ENCODE results near the gene CALR. TPM values are rescaled to one million over a fixed set of nuclear protein-coding genes. Genes with fewer than 3 reads are reported as not detected.

Gene CALR
- 211 TPM for total RNA-seq

DNA sequence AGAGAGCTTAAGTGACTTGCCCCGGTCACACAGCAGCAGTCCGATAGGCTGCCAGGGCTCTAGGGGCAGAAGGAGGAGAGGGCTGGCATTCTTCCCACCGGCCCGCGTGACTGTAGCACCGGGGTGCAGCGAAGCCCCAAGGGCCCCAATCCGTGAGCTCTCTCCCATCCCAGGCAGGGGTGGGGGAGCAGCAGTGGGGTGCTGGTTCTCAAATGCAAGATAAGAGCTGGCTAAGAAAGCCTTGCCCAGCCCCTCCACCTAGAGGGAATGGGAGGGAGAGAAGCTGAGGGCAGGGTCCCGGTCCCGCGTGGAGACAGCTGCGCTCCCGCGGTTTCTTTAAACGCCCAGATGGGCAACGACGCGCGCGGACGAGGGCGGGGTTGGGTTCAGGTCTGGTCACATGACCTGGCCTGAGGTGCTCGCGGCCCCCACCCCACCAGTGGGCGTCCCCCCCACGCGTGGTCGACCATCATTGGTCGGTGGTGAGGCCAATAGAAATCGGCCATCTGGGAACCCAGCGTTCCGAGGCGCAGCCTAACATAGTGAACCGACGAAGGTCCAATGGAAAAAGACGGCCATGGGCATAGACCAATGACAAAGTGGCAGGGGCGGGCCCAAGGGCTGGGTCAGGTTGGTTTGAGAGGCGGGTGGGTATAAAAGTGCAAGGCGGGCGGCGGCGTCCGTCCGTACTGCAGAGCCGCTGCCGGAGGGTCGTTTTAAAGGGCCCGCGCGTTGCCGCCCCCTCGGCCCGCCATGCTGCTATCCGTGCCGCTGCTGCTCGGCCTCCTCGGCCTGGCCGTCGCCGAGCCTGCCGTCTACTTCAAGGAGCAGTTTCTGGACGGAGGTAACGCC is at the start of gene CALR:
Gene CALR (plus strand): TSS at position 683 of the 852 bp plus-strand sequence. CDS start 71 bp downstream, at position 754.

DNA sequence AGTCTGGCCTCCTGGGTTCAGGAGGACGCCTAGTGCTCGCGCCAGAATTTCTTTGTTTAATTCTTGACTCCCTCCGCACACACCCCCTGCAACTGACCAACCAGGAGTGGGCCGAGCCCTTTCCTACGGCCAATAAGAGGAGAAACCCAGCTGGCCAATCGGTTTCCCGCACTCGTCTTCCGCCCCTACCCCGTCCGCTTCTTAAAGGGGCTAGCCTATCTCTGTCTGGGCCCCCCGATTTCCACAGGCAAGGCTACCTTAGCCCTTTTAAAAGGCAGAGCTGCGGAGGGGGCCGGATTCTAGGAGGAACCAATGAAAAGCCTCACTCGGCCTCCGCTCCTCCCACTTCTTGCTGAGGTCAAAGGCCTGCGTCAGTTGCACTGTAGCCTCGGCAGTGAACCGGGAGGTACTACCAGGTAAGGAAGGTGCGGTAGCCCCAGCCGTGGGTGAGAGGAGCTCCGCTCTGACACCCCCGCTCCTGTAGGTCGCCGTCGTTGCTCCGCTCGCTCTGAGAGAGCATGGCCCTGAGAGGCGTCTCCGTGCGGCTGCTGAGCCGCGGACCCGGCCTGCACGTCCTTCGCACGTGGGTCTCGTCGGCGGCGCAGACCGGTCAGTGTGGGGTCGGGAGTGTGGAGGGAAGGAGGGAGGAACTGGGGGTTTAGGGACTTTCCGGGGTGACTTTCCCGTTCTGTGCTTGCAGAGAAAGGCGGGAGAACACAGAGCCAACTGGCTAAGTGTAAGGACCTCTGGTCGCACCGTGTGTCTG is 47.4 kb upstream of the CALR start, which contains the start of gene GCDH:
Gene GCDH (plus strand): TSS at position 374 of the 766 bp plus-strand sequence. CDS start 145 bp downstream, at position 519.

DNA sequence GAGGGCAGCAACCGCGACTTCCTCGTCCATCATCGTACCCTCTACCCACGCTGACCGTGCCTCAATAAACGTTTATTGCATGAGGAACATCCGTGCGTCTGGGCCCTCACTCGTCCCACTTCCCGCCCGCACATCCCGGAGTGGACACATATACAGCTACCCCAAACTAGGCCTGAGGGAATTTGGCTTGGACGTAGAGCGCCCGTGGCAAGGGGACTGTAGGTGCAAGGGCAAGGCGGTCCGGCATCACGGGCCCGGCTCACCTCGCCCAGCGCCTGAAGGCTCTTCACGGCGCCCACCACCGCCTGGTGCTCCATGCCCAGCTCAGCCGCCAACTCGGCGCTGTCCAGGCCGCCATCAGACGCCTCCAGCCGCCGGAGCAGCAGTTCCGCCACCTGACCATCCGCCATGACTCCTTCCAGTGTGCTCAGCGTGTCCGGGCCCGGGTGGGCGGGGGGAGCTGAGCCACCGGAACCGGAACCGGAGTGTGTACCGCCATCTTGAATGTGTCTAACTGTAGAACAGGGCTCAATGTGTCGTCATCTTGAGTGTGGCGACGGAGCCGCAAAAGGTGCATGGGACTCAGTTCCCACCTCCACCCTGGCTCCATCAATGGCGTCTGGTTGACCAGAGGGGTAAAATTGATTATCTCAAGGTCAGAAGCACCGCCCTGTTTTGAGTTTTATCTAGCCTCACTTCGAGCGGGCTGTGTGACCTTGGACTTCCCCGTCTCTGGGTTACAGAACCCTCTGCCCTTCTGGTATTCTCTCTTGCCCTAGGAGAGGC is 4.9 kb upstream of the CALR start, which contains the start of gene FARSA:
Gene FARSA (minus strand): TSS at position 425 of the 786 bp plus-strand sequence. CDS start 15 bp downstream, at position 410.

DNA sequence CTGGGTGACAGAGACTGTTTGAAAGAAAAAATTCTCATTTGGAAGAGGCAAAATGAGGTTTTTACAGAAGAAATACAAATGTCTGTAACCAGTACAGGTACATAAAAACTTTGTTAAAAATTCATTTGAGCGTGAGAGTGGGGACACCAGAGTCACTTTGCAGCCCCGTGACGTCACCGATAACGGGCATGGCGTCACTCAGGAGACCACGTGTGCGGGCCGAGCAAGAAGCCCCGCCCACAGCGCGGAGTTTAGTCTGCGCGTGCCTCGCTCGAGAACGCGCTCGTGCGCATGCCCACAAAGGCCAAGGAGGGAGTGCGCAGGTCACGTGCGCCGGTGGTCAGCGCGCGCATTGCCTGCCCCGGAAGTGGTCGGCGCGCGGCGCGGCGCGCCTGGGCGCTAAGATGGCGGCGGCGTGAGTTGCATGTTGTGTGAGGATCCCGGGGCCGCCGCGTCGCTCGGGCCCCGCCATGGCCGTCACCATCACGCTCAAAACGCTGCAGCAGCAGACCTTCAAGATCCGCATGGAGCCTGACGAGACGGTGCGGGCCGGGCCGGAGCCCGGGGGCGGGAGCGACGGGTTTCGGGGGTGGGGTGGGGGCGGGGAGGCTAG is 7.2 kb downstream of the CALR start, which contains the start of gene RAD23A:
Gene RAD23A (plus strand): TSS at position 384 of the 613 bp plus-strand sequence. CDS start 87 bp downstream, at position 471.

DNA sequence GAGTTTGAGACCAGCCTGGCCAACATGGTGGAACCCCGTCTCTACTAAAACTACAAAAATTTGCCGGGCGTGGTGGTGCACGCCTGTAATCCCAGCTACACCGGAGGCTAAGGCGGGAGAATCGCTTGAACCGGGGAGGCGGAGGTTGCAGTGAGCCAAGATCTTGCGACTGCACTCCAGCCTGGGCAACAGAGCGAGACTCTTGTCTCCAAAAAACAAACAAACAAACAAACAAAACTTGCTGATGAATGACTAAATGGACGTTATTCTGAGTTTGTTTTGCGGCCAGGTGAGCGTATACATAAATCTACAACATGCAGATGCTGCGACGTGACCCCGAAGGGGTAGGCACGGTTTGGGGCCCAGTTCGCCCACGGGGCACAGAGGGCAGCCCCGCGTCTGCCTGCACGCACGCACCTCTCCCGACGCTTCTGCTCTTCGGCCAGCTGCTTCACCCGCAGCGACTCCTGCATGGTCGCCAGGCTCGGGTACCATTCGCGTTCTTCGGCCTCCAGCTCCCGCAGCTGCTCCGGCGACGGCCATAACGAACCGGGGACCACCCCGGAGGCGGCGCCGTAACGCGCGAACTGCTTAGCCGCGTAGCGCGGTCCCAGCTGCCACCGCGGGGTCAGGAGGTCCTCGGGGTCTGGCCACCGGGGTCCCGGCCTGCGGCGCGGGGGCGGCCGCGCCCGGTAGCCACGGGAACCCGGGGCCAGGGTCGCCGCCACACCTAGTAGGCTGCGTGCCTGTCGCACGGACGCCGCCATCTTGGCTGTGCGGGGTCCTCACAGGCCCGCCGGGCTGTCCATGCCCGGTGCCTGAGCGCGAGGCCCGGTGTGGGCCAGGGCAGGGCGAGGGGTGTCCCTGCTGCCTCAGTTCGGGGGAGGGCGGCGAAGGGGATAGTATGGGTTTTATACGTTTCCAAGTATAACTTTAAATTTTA is 18.3 kb downstream of the CALR start, which contains the start of gene GADD45GIP1:
Gene GADD45GIP1 (minus strand): TSS at position 778 of the 943 bp plus-strand sequence. CDS start 11 bp downstream, at position 767.

DNA sequence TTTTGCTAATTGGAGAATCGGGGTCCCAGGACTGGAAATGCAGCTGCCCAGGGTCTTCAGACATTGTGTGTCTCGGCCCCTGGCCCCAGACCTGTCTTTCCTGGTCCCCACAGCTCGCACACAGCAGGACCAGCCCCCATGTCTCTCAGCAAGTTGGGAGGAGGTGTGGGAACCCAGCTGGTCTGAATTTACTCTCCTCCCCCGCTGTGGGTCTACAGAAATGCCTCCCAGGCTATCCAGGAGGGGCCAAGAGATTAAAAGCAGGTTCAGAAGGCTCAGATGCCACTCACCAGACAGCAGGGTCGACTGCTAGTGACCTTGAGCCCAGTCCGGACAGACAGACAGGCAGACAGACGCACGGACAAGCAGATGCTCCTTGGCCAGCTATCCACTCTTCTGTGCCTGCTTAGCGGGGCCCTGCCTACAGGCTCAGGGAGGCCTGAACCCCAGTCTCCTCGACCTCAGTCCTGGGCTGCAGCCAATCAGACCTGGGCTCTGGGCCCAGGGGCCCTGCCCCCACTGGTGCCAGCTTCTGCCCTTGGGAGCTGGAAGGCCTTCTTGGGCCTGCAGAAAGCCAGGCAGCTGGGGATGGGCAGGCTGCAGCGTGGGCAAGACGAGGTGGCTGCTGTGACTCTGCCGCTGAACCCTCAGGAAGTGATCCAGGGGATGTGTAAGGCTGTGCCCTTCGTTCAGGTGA is 31.0 kb downstream of the CALR start, which contains the start of gene DAND5:
Gene DAND5 (plus strand): TSS at position 285 of the 697 bp plus-strand sequence. CDS start 85 bp downstream, at position 370.

Small RNA genes within 50 kb of the gene (small RNA-seq; reads per million reads assigned to genes)
- gene MIR5695 (ENCODE audit: low replicate concordance) (0.28 reads per million), gene MIR6515 (ENCODE audit: low replicate concordance) (not detected)

Other genes with a start within 250 kb of the CALR start
- gene FBXW9, start 242.0 kb upstream of the CALR start, total RNA-seq = 8.1 TPM
- 90.1 TPM for gene TNPO2, start 214.7 kb upstream of the CALR start, total RNA-seq
- 157 TPM for gene TRIR, start 203.9 kb upstream of the CALR start, total RNA-seq
- gene GET3, start 201.1 kb upstream of the CALR start, total RNA-seq = 45.4 TPM
- gene BEST2, start 186.8 kb upstream of the CALR start, total RNA-seq = not detected
- gene HOOK2, start 163.1 kb upstream of the CALR start, total RNA-seq = 35.4 TPM
- gene JUNB, start 147.1 kb upstream of the CALR start, total RNA-seq = 10.3 TPM
- gene PRDX2, start 136.8 kb upstream of the CALR start, total RNA-seq = 189 TPM
- not detected for gene THSD8, start 136.5 kb upstream of the CALR start, total RNA-seq
- 16.9 TPM for gene RNASEH2A, start 132.0 kb upstream of the CALR start, total RNA-seq
- 2.2 TPM for gene RTBDN, start 104.0 kb upstream of the CALR start, total RNA-seq
- gene MAST1, start 100.1 kb upstream of the CALR start, total RNA-seq = 131 TPM
- gene DNASE2, start 57.2 kb upstream of the CALR start, total RNA-seq = 2.5 TPM
- gene KLF1, start 51.4 kb upstream of the CALR start, total RNA-seq = 0.31 TPM
- 25.7 TPM for gene GCDH, start 47.4 kb upstream of the CALR start, total RNA-seq
- gene SYCE2, start 19.3 kb upstream of the CALR start, total RNA-seq = not detected
- gene FARSA, start 4.9 kb upstream of the CALR start, total RNA-seq = 55.7 TPM
- 35.1 TPM for gene RAD23A, start 7.3 kb downstream of the CALR start, total RNA-seq
- 15.3 TPM for gene GADD45GIP1, start 18.6 kb downstream of the CALR start, total RNA-seq
- gene DAND5, start 31.0 kb downstream of the CALR start, total RNA-seq = not detected
- gene NFIX, start 56.9 kb downstream of the CALR start, total RNA-seq = 235 TPM
- gene LYL1, start 164.2 kb downstream of the CALR start, total RNA-seq = 2.8 TPM
- gene TRMT1, start 178.1 kb downstream of the CALR start, total RNA-seq = 32.2 TPM
- 26.9 TPM for gene NACC1, start 179.7 kb downstream of the CALR start, total RNA-seq
- gene STX10, start 211.8 kb downstream of the CALR start, total RNA-seq = 27.2 TPM
- gene IER2, start 211.8 kb downstream of the CALR start, total RNA-seq = 6.6 TPM